HG03135 (cell line): ENCODE measurements around the gene RECQL5.
A peak's percentile ranks its signal among the peaks of the same experiment; 100 is the strongest.

ENCODE experiments used
- ATAC-seq: cut with Tn5 transposase; IDR thresholded peaks from one replicate; pipeline ENCODE4 v1.9.1; 2021; ENCODE audit warnings: mild to moderate bottlenecking, moderate library complexity; ENCODE audit not compliant: unreplicated experiment

The RECQL5 gene

GRCh38 chr17:75688209-75688825 lies 21.4 kb upstream of the RECQL5 start:
- ATAC-seq, result no peak

- ATAC-seq, result no peak
Observed at GRCh38 chr17:75685499-75685898, 18.5 kb upstream of the RECQL5 start.

DNA sequence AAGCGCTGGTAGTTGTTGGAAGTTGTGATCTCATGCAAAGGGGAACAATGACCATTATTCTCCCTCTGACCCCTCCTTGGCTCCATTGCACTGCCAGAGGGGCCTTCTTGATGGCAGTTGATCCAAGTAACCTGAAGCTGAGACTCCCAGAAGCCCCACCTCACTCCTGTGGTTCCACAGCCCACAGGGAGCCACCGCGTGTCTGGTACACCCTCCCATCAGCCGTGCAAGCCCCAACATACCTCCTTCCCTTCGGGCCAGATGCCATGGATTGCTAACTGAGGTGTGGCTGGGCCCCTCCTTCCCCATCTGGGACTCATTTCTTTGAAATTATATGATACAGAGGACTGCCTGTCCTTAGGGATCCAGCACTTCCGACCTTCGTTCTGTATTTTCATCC lies 18.0 kb upstream of the RECQL5 start:
- no peak for ATAC-seq

GRCh38 chr17:75684249-75684648 lies 17.3 kb upstream of the RECQL5 start:
- ATAC-seq, result no peak

DNA sequence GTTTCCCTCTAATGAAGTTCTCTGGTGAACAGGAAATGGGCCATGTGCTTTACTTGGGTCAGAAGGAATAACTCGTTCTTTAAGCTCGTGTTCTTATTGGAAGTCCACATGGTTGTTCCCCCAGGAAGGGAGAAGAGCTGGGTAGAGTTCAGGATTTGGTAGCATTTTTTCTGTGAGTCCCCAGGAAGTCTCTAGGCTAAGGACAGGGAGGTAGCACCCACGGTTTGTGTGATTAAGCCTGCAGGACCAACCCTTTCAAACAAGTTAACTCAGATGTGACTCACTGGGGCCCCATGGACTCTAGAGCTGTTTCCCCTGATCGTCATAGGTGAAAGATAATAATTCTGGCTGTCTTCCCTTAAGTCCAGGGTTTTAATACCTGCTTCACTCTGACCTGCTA lies 16.6 kb upstream of the RECQL5 start:
- no peak for ATAC-seq

- no peak for ATAC-seq
Observed at GRCh38 chr17:75681289-75681688, 14.3 kb upstream of the RECQL5 start.

- ATAC-seq, result no peak
Observed at GRCh38 chr17:75680431-75680830, 13.5 kb upstream of the RECQL5 start.

DNA sequence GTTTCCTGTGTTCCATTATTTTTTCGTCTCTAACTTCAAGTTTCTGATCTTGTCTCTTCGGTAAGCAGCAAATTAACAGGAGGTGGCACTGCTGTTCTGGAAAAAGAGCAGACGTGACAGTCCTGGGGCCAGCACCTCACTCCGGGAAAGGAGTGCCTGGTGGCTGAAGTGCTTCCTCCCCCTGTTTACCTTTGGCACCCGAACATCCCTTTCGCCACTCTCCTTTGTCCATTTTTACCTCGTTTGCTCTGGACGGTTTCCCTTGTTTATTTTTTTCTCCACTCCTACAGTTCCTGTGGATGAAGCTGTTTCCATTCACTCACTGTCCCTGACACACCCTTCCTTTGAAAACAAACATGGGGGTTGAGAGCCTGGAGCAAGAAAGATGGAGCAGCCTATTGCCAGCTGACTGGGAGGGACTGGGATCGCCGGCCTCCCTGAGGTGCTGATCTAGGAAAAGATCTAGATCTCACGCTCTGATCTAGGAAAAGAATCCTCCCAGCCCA lies 12.8 kb upstream of the RECQL5 start:
- ATAC-seq, result no peak

GRCh38 chr17:75676461-75676860 lies 9.5 kb upstream of the RECQL5 start:
- no peak for ATAC-seq

GRCh38 chr17:75673487-75673886 lies 6.5 kb upstream of the RECQL5 start:
- ATAC-seq, result no peak

DNA sequence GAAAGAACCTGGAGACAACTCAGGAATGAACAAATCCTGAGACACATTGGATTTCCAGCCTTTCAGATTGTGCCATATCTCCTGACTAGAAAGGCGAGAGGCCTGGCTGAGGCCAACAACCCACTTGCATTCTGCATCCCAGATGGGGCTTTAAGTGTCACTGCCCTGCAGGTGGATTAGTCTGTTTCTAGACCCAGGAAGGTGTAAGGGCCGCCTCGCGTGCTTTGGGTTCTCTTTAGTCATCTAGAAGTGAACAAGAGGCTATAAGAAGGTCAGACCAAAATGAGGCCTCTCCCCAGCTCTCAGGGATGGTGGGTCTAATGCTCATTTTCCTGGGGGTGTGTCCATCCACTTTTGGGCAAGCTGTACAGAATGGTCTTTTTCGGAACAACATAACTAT lies 5.1 kb upstream of the RECQL5 start:
- no peak for ATAC-seq

DNA sequence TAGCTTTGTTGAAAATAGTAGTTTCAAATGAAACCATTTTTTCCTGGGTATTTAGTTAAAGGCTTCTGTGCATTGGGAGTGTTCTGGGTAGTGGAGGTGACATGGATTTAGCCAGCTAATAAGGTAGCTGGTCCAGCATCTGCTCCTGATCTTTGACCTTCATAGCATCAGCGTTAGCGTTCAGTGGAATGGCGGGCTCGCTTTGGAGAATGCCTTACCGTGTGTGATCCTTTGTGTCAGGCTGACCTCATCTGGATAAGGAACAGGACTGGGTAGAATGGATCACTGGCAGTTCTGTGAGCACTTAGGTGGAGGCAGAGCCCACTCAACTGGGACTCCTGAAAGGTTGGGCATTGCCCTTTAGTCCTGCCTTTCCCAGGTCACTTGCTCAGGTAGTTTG lies 3.9 kb upstream of the RECQL5 start:
- ATAC-seq, result no peak

GRCh38 chr17:75668489-75668888 lies 1.5 kb upstream of the RECQL5 start:
- ATAC-seq, result no peak

DNA sequence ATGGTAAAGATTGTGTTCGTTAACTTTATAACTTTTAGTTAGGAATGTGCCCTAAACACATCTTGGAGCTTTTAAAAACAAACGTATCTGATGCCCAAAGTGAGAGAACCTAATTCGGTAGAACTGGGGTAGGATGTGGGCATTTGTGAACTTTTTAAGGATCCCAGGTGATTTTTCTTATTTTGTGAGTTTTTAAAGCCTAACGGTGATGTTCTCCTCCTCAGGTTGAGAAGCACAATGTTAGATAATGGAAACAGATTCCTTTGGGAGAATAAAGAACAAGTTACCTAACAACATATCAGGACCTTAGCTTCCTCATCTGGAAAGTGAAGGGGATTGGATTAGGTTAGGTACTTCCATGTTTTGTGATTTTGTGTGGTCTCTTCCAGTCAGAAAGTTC lies 871 bp upstream of the RECQL5 start:
- ATAC-seq, result no peak

- no peak for ATAC-seq
Observed at GRCh38 chr17:75665981-75666380, 973 bp downstream of the RECQL5 start.

GRCh38 chr17:75664099-75664549 lies 2.8 kb downstream of the RECQL5 start:
- ATAC-seq, result peak; percentile 61

- no peak for ATAC-seq
Observed at GRCh38 chr17:75662511-75662910, 4.4 kb downstream of the RECQL5 start.

DNA sequence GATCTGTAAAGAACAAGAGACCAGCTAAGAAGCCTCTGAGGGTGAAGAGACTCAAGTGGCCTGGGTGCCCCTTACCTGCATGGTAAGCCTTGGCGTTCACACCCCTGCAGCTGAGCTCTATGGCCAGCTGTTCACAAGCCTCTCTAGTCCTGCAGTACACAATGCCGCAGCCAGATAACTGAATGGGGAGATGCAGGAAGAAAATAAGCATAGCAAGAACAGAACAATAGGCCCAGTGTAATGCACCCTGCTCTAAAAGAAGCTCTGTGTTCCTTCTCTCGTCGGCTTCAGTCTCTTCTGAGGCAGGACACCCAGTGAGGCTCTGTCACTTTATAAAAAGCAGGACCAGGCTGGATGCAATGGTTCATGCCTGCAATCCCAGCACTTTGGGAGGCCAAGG lies 5.4 kb downstream of the RECQL5 start:
- no peak for ATAC-seq

DNA sequence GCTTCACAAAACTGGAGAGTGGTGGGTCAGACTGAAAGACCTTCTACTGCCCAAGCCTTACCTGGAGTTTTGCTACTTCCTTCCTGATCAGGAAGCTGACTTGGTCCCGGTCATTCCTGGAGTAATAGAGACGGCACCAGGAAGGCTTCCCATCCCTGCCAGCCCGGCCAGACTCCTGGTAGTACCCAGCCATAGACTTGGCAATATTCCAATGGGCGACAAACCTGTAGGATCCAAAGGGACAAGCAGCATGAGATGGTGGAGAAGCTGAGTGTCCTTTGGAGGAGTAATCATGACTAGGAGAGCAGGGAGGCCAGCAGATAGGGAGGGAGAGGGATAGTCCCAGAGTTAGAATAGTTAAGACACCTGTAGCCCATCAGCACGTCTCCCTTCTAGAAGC lies 8.7 kb downstream of the RECQL5 start:
- ATAC-seq, result no peak

- no peak for ATAC-seq
Observed at GRCh38 chr17:75654176-75654575, 12.8 kb downstream of the RECQL5 start.

- ATAC-seq, result no peak
Observed at GRCh38 chr17:75652934-75653549, 13.9 kb downstream of the RECQL5 start.

- ATAC-seq, result no peak
Observed at GRCh38 chr17:75652341-75652740, 14.6 kb downstream of the RECQL5 start.

GRCh38 chr17:75650874-75651273 lies 16.1 kb downstream of the RECQL5 start:
- no peak for ATAC-seq
